ENCODE data around the gene WDR47.
"Not testable (repeated sequence)": the region's sequence is repeated elsewhere in the genome, so short reads cannot be mapped to it uniquely, and the experiment has no call there.

The WDR47 gene

GRCh38 chr1:109069294-109069693 lies 27.4 kb upstream of the WDR47 start:
- H3K4me3 ChIP-seq (ENCODE audit: low read depth, low read length) = no peak overlapping the region
- no peak for DNase-seq (ENCODE audit: low read depth)
- TF ChIP-seq CTCF (IDR thresholded peaks at IDR 0.05; ENCODE audit: low read depth, low read length, missing control alignments) = no peak

- DNase-seq (ENCODE audit: low read depth) = no peak
Measured at GRCh38 chr1:109067883-109068282, 26.0 kb upstream of the WDR47 start.

GRCh38 chr1:109065137-109065536 lies 23.2 kb upstream of the WDR47 start:
- H3K4me3 ChIP-seq (ENCODE audit: low read depth, low read length) = no peak overlapping the region
- no peak for DNase-seq (ENCODE audit: low read depth)
- no peak for TF ChIP-seq CTCF (IDR thresholded peaks at IDR 0.05; ENCODE audit: low read depth, low read length, missing control alignments)

More at GRCh38 chr1:109067883-109068282, 26.0 kb upstream of the WDR47 start:
- no peak for TF ChIP-seq CTCF (IDR thresholded peaks at IDR 0.05; ENCODE audit: low read depth, low read length, missing control alignments)
- no peak overlapping the region for H3K4me3 ChIP-seq (ENCODE audit: low read depth, low read length)

GRCh38 chr1:109061183-109061582 lies 19.3 kb upstream of the WDR47 start:
- DNase-seq (ENCODE audit: low read depth) = no peak
- TF ChIP-seq CTCF (IDR thresholded peaks at IDR 0.05; ENCODE audit: low read depth, low read length, missing control alignments) = no peak
- no peak overlapping the region for H3K4me3 ChIP-seq (ENCODE audit: low read depth, low read length)

- no peak overlapping the region for H3K4me3 ChIP-seq (ENCODE audit: low read depth, low read length)
- DNase-seq (ENCODE audit: low read depth) = no peak
- TF ChIP-seq CTCF (IDR thresholded peaks at IDR 0.05; ENCODE audit: low read depth, low read length, missing control alignments) = no peak
Measured at GRCh38 chr1:109060707-109061106, 18.8 kb upstream of the WDR47 start.

DNA sequence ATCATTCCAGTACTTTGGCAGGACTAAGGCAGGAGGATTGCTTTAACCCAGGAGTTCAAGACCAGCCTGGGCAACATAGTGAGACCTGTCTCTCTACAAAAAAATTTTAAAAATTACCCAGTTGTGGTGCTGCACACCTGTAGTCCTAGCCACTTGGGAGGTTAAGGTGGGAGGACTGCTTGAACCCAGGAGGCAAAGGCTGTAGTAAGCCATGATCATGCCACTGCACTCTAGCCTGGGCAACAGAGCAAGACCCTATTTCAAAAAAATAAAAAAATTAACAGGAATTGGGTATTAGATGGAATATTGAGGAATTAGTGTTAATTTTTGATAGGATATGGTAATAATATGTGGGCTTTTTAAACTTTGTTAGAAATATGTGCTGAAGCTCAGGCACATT lies 17.1 kb upstream of the WDR47 start:
- no peak overlapping the region for H3K4me3 ChIP-seq (ENCODE audit: low read depth, low read length)
- DNase-seq (ENCODE audit: low read depth) = no peak
- no peak for TF ChIP-seq CTCF (IDR thresholded peaks at IDR 0.05; ENCODE audit: low read depth, low read length, missing control alignments)

DNA sequence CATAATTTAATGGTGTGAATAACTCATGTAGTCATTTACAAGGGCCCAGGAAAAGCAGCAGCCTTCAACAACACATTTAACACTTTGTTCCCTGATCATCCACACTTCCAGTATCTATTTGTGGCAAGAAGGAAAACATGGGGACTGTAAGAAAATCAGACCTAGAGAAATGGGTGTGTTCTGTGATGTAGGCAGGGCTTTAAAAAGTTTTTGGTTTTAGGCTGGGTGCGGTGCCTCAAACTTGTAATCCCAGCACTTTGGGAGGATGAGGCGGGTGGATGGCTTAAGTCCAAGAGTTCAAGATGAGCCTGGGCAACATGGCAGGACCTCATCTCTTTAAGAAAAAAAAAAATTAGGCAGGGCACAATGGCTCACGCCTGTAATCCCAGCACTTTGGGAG lies 14.2 kb upstream of the WDR47 start:
- H3K4me3 ChIP-seq (ENCODE audit: low read depth, low read length) = no peak overlapping the region
- no peak for DNase-seq (ENCODE audit: low read depth)
- no peak for TF ChIP-seq CTCF (IDR thresholded peaks at IDR 0.05; ENCODE audit: low read depth, low read length, missing control alignments)

DNA sequence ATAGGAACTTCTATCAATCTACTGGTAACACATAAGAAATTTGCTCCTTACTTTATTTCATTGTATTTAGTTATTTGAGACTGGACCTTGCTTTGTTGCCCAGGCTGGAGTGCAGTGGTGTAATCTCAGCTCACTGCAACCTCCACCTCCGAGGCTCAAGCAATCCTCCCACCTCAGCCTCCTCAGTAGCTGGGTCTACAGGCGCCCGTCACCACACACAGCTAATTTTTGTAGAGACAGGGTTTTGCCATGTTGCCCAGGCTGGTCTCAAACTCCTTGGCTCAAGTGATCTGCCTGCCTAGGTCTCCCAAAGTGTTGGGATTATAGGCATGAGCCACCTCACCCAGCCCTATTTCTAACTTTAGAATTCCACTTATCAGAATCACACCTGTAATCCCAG lies 10.2 kb upstream of the WDR47 start:
- not testable (repeated sequence) for DNase-seq (ENCODE audit: low read depth); H3K4me3 ChIP-seq (ENCODE audit: low read depth, low read length)

All from GM12864 (cell line).